ENCODE measurements around the gene GCSAML. TPM values are rescaled to one million over a fixed set of nuclear protein-coding genes. Genes with fewer than 3 reads are reported as not detected.

GCSAML gene
- total RNA-seq, 6 donors from 2014 or later: 0.30 to 3.0 (median 1.4) TPM

DNA sequence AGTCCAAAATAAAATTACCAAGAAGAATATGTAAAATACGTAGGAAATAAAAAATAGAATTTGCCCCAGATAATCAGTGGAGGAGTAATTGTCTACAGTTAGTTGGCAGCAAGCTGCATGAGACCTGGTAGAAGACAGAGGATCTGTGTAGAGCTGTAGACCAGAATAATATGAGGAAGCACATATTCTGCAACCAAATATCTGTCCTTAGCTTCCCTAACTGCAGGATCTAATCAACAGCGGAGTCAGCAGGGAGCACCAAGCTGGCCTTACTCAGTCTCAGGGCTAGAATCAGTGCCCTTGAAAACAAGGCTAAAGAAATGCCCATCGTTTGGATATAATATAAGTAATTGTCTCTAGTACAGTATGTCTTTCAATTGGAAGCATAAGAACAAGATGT lies 6.1 kb upstream of the GCSAML start:
- Histone ChIP-seq H3K27me3 (no peaks in the 10 kb centered on the region), H3K4me1 (no peaks in the 10 kb centered on the region), H3K27ac (no peak overlapping the region), H3K9me3 (no peaks in the 10 kb centered on the region), H3K36me3 (no peaks in the 10 kb centered on the region), H3K4me3 (no peak overlapping the region)
- ATAC-seq (ENCODE audit: low FRiP score in 2 of 2) (no peak), DNase-seq (no peak)
- 59 to 65% methylated on average over 3 of the region's 3 CpGs for WGBS, 2 donors
- TF ChIP-seq EP300 (IDR thresholded peaks at IDR 0.05) (no peak), POLR2A (IDR thresholded peaks at IDR 0.05) (no peak), POLR2AphosphoS5 (IDR thresholded peaks at IDR 0.05) (no peak)
- TF ChIP-seq, protein P1, sequence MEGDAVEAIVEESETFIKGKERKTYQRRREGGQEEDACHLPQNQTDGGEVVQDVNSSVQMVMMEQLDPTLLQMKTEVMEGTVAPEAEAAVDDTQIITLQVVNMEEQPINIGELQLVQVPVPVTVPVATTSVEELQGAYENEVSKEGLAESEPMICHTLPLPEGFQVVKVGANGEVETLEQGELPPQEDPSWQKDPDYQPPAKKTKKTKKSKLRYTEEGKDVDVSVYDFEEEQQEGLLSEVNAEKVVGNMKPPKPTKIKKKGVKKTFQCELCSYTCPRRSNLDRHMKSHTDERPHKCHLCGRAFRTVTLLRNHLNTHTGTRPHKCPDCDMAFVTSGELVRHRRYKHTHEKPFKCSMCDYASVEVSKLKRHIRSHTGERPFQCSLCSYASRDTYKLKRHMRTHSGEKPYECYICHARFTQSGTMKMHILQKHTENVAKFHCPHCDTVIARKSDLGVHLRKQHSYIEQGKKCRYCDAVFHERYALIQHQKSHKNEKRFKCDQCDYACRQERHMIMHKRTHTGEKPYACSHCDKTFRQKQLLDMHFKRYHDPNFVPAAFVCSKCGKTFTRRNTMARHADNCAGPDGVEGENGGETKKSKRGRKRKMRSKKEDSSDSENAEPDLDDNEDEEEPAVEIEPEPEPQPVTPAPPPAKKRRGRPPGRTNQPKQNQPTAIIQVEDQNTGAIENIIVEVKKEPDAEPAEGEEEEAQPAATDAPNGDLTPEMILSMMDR (IDR thresholded peaks at IDR 0.05): no peak

DNA sequence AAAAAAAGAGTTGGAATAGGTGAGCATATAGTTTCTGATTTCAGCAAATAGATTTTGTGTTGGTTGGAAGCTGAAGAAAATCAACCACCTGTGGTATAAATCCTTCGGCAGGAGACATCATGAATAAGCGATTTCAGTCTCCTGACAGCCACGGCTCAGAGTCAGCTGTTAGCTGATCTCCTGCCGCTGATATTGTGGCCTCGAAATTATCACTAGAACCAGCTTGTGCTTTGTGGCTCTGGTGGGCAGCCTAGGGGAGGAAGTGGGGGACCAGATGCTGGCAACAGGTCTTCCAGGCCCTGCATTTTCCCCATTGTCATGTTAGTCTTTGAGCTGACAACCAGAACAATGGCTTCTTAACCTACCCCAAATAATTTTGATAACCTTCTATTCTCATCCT lies 842 bp upstream of the GCSAML start:
- no peak overlapping the region for H3K4me3 ChIP-seq
- no peak overlapping the region for H3K27ac ChIP-seq
- WGBS, 2 donors: 53 to 67% methylated on average over 4 to 5 of the region's 5 CpGs
- no peaks in the 10 kb centered on the region for H3K9me3 ChIP-seq
- TF ChIP-seq EP300 (IDR thresholded peaks at IDR 0.05) (no peak), POLR2AphosphoS5 (IDR thresholded peaks at IDR 0.05) (no peak), POLR2A (IDR thresholded peaks at IDR 0.05) (no peak)
- TF ChIP-seq, protein P1 (IDR thresholded peaks at IDR 0.05): no peak
- H3K27me3 ChIP-seq: no peaks in the 10 kb centered on the region
- H3K36me3 ChIP-seq: no peaks in the 10 kb centered on the region
- no peaks in the 10 kb centered on the region for H3K4me1 ChIP-seq
- DNase-seq (no peak), ATAC-seq (ENCODE audit: low FRiP score in 2 of 2) (no peak)

DNA sequence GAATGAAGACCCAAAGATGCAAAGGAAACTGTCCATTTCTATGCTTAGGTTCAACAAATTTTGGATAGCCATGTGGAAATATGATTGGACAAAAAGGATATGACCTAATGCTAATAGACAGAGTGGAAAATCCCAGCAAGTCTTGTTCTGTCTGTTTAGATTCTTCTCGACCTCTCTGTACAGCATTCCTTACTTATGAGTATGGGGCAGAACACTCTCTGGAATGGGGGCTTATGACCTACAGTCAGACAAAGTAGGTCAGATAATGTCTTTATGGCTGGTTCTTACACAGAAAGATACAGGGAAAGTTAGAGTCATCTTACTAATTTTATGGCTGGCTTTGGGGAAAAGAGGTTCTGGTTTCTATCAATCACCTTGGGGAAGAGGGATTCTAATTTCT lies 2.8 kb downstream of the GCSAML start:
- Histone ChIP-seq H3K9me3 (no peaks in the 10 kb centered on the region), H3K27ac (no peak overlapping the region), H3K4me1 (no peaks in the 10 kb centered on the region), H3K4me3 (no peak overlapping the region), H3K27me3 (no peaks in the 10 kb centered on the region), H3K36me3 (no peaks in the 10 kb centered on the region)
- TF ChIP-seq, protein P1 (IDR thresholded peaks at IDR 0.05): no peak
- TF ChIP-seq EP300 (IDR thresholded peaks at IDR 0.05) (no peak), POLR2A (IDR thresholded peaks at IDR 0.05) (no peak), POLR2AphosphoS5 (IDR thresholded peaks at IDR 0.05) (no peak)
- ATAC-seq (ENCODE audit: low FRiP score in 2 of 2): no peak
- DNase-seq: no peak
- 56 to 75% methylated on average over 1 of the region's 1 CpG for WGBS, 2 donors

DNA sequence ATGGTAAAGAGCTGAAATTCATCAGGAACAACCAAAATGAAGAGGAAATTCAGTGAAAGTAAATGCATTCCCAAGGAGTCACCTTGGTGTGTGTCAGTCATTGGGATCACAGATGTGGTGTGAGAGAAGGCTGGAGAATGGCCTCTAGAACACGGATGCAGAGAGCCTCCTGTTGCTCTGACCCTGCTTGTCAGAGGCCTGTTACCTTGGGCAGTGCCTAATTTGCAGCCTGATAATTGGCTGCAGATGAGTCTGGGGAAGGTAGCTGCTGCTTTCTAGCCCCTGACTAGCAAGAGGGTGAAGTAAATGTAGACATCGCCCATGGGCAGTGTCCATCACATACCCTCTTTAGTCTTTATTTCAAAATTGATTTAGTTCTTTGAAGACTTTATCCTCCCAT lies 3.3 kb downstream of the GCSAML start:
- Histone ChIP-seq H3K27ac (no peak overlapping the region), H3K36me3 (no peaks in the 10 kb centered on the region), H3K27me3 (no peaks in the 10 kb centered on the region), H3K4me3 (no peak overlapping the region), H3K9me3 (no peaks in the 10 kb centered on the region), H3K4me1 (no peaks in the 10 kb centered on the region)
- DNase-seq: no peak
- WGBS, 2 donors: 56 to 77% methylated on average over 2 of the region's 2 CpGs
- ATAC-seq (ENCODE audit: low FRiP score in 2 of 2): no peak
- no peak for TF ChIP-seq EP300 (IDR thresholded peaks at IDR 0.05)
- TF ChIP-seq, protein P1 (IDR thresholded peaks at IDR 0.05): no peak
- TF ChIP-seq POLR2A (IDR thresholded peaks at IDR 0.05): no peak
- no peak for TF ChIP-seq POLR2AphosphoS5 (IDR thresholded peaks at IDR 0.05)

DNA sequence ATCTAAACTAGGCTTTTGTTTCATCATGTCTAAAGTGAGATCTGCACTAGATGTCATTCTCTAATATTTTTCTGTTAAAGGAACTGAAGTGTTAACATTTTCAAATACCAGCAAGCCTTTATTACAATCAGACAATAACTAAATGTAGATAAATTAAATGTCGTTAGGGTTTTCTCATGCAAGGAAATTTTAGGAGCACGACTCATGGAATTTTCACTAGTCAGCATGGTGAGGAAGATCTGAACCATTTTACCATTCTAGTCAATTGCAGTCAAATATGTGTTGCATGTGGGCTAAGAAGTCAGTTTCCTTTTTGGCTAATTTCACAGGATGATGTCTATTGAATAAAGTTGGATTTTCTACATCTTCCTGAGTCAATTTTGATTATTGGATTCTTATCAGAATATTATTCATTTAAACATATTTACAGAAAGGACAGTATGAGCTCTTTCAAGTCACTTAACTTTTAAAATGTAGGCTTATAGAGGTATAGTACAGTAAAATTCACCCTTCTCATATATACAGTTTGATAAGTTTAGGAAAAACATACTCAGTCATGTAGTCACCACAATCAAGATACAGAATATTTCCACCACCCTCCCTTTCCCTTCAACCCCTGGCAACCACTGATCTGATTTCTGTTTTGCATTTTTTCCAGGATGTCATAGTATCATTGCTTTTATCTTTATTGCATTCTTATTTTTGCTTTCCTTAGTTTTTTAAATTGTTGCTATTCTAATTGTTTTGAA lies 9.2 kb downstream of the GCSAML start:
- Histone ChIP-seq H3K27ac (no peak overlapping the region), H3K36me3 (no peaks in the 10 kb centered on the region), H3K4me1 (no peaks in the 10 kb centered on the region), H3K9me3 (no peaks in the 10 kb centered on the region), H3K27me3 (no peaks in the 10 kb centered on the region), H3K4me3 (no peak overlapping the region)
- 88 to 92% methylated on average over 2 of the region's 2 CpGs for WGBS, 2 donors
- DNase-seq (no peak), ATAC-seq (ENCODE audit: low FRiP score in 2 of 2) (no peak)
- no peak for TF ChIP-seq EP300 (IDR thresholded peaks at IDR 0.05)
- TF ChIP-seq POLR2AphosphoS5 (IDR thresholded peaks at IDR 0.05): no peak
- no peak for TF ChIP-seq POLR2A (IDR thresholded peaks at IDR 0.05)
- TF ChIP-seq, protein P1 (IDR thresholded peaks at IDR 0.05): no peak

Data from upper lobe of left lung (tissue), 6 donors.